Brain pericyte (primary cell): ENCODE data around the gene ATPAF2.
A peak's percentile ranks its signal among the peaks of the same experiment; 100 is the strongest.

Source experiments
- DNase-seq: peaks from one replicate; pipeline ENCODE4 v3.0.0-alpha.2; 2012; ENCODE audit warnings: low read depth, low spot score

Gene ATPAF2

GRCh38 chr17:18039535-18040260, 730 bp upstream of the ATPAF2 start:
- no peak for DNase-seq

DNA sequence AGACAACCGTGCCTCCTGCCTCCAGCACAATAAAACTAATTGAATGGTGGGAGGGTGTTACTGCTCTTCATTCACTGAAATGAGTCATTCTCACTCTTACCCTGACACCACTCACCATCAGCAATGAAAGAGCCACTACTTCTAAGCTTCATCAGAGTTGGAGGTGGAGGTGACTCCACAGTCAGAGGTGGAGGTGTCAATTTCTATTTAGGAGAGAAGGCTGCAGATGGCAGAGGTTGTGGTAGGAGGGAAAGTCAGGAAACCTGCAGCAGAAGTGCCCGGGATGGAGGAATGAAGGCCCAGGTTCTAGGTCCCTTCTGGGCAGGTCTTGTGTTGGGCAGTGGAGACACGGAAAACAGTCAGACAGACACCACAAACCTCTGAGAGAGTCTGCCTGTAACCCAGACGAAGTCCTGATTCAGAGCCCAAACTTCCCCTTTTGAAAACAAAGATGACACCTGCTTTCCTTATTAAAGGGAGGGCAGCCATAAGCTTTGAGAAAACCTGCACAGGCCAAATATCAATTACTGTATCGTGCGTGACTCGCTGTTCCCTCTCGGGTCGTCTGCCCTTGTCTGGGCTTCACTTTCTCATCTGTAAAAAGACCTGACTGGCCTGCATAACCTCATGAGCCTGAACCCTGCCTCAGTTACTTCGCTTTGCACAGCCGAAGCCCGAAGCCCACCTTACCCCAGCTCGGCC, 668 bp downstream of the ATPAF2 start:
- DNase-seq, result no peak

- DNase-seq, result no peak
These were observed 1.5 kb downstream of the ATPAF2 start for GRCh38 chr17:18037486-18037885.

- DNase-seq, result no peak
These were observed 3.3 kb downstream of the ATPAF2 start for GRCh38 chr17:18035704-18036103.

DNA sequence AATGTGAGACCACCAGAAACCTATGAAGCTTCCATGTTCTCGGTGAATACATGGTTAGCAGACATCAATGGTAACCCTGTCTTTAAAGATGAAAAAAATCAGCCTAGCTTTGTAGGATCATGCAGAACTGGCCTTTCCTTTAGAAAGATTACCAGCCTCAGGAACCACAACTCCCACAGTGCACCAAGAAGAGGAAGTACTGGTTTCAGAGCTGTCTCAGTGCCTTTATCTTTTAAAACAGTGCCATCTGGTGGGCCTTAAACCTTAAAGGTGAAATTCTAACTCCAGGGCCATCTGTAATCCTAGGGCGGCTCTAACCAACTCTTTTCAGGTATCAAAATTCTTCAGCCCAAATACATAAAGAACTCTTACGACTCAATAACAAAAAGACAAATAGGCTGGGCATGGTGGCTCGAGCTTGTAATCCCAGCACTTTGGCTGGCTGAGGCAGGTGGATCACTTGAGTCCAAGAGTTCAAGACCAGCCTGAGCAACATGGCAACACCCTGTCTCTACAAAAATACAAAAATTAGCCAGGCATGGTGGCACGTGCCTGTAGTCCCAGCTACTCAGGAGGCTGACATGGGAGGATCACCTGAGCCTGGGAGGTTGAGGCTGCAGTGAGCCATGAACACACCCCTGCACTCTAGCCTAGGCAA, 5.4 kb downstream of the ATPAF2 start:
- peak; percentile 36 for DNase-seq

DNA sequence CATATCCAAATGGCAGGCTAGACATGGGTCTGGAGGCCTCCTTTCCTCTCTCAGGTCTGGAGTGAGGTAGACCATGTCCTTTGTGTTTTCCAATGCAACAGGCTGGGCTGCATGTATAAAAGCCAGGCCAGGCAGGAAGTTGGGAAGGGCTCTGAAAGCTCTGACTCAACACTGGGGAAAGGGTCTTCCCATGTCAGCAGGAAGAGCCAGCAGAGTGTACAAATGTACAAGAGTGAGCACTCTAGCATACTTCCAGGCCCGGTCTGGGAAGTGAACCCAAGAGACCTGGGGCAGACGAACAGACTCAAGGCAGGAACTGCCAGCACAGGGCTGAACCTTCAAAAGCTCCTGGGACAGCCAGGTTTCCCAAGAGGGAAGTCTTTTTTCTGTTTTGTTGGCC, 7.0 kb downstream of the ATPAF2 start:
- DNase-seq, result no peak

DNA sequence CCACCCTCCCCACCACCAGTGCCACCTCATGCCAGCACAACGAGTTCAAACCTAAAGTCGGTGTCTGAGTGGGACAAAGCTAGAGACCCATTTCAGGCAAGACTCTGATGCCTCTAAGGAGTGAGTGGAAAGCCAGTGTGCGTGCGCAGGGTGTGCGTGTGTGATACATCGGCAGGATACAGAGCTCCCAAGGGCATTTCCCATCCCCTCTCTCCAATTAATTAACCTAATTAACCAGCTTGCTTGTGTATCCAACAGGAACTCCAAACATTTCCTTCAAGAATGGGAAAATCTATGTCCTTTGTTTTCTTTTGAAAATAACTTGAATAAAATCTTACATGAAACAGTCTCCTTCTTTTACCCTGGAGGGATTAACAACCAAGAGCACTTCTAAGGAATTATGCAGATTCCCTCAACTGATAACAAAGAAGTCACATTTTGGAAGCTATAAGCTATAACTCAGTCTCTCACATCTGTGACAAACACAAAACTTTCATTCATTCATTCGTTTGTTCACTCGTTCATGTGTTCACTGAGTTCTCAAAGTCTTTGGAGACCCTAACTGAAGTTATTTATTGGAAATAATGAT, 9.9 kb downstream of the ATPAF2 start:
- DNase-seq, result no peak

DNA sequence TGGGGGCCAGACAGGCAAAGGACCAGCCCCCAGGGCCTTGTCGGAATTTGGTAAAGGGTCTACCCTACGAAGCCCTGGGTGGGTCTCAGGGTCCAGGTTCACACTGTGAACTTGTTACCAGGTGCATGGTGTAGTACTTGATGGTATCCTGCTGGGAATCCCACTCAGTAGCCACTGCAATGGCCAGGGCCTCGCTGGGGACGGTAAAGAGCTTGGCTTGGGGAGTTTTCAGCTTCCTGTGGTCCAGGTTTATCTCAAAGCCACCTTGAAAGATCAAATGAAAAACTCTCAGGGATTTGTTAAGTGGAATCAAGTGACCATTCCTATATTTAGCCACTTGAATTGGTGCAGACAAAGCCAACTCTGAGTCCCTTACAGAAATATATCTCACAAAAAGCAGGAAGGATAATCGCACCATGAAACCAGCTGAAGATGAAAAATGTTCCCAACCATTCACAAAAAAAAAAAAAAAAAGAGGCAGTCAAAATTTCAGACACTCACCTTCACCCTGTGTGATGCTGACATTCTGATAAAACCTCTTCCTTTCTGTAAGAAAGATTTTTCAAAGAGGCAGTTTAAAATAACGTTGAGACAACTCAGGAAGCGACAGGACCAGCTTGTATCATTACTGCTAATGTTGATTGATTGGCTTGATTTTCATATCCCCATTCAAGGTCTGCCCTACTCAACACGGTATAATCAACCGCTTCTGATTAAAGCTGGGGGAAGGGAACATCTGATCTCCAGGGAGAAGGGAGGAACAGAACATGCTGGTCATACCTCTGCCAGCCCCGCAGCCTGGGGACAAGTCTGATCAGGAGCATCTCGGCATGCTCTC, 10.6 kb downstream of the ATPAF2 start:
- no peak for DNase-seq

- DNase-seq, result no peak
These were observed 11.7 kb downstream of the ATPAF2 start for GRCh38 chr17:18027280-18027679.

DNA sequence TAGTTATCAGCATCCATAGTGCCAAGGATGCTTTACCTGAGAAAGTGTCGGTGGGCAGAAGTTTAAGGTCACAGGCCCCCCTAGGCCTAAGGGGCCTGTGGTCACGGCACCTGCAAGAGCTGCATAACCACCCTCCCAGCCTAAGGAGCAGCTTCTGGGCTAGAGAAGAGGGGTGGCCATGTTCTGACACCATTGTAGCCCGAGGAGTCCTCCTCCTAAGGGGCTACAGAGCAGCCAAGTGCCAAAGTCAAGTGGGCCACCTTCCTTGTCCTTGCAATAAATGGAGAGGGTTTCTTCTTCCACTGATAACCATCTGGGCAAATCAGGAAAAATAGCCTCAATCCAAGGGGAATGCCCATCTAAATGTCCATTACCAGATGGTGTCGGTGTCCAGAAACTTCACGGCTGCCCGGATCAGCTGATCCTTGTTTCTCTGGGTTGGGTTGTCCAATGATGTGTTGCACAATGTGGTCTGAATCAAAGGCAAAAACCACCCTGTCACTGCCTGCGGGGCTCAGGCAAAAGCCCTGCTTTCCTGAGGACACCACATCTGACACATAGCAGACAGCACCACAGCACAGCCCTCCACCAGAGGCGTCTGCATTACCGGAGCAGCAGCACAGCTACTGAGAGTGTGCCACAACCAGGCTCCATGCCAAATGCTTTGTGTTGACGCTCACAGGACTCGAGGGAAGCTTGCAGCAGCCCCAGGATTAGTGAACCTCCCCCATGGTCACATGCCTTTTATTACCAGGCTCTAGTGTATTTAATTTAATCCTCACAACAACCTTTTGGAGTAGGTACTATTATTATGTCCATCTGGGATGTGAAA, 12.8 kb downstream of the ATPAF2 start:
- DNase-seq, result no peak

DNA sequence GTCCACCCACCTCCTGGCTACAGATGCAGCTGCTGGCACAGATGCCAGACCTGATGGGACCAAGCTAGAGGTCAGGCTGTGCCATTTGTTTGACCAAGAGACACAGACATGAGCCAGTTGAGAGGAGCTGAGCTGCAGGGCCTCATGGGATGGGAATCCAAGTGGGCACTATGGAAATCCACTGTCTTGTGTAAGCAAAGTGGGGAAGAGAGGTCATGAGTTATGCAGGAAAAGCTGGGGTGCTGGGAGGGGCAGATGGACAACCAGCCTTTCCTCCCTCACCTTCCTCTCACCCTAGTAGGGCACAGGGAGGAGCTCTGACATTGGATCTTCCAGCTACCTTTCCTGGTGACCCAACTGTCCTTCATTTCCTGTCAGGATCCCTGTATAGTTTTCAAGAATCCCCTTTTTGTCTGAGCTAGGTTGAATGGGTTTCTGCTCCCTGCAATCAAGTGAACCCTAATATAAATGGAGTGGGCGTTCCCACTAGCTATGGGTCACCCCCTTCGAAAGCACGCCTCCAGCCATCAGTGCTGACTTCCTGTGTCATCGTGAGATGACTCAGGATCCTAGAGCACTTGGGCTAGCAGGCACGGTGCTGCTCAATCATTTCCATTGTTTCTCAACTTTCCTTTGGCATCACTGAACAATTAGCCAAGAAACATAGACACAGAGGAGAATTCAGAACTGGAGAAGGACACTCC, 13.6 kb downstream of the ATPAF2 start:
- no peak for DNase-seq

DNA sequence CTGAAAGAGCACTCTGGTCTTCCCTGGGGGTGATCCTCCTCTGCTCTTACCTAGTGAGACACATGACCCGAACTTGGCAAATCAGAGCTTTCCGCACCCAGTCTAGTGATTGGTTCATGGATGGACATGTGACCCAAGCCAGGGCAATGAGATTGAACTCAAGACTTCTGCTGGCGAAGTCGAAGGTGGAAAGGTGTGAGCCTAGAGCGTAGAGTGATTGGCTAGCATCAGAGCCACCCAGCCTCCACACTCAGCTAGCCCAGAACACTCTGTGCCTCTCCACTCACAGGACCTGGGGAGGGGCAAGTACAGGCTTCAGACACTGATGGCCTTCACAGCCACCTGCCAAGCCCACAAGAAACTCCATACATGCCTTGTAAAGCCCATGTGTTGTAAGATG, 17.6 kb downstream of the ATPAF2 start:
- DNase-seq, result no peak

DNA sequence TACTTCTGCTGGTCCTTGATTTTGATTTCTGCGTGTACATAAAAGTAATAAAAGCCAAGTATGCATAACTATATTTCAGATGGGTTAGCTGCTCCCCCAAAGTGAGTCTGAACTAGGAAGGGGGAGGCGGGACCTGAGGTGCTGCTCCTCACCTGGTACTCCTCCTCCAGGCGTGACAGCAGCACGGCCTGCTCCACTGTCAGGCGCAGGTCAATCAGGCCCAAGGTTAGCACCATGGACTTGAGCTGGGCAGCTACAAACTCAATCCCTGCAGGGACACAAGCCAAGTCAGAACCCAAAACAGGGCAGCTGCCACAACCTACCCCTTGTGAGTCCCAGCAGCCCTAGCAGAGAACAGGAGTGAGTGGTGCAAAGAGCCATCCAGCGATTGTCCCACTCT, 18.0 kb downstream of the ATPAF2 start:
- no peak for DNase-seq

DNA sequence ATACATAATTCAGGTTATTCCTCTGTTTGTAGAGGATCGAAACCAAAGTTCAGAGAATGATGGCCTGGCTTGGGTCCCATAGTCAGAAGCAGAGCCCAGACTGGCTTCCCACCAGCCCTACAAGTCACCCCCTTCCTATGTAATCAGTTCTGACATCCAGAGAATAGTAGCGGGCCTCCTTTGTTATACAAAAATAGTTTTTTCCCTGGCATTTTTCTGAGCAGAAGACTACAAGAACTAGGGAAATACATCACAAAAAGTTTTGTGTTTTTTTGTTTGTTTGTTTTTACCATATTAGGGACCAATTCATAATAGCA, 19.2 kb downstream of the ATPAF2 start:
- DNase-seq, result no peak

DNA sequence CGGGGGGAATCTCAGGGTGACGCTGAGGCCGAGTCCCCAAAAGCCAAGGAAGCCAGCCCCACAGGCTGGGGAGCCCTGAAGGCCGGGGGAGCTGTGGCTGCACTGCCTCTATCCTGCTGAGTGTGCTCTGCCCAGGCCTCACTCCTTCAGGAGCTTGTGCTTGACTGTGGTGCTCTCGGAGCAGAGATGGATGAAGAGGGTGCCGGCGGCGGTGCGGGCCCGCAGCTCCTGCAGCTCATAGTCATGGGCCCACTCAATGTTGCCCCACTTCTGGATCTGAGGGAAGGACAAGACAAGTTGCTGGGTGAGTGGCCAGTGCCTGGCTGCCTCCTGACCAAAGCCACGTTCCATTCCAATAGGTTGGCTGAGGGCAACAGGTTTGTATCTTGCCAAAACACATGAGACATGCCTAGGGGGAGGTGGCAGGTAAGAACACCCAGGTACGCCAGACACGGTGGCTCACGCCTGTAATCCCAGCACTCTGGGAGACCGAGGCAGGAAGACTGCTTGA, 20.5 kb downstream of the ATPAF2 start:
- DNase-seq, result no peak

- DNase-seq, result no peak
These were observed 21.0 kb downstream of the ATPAF2 start for GRCh38 chr17:18017958-18018357.

GRCh38 chr17:18016426-18016825, 22.5 kb downstream of the ATPAF2 start:
- DNase-seq, result no peak

DNA sequence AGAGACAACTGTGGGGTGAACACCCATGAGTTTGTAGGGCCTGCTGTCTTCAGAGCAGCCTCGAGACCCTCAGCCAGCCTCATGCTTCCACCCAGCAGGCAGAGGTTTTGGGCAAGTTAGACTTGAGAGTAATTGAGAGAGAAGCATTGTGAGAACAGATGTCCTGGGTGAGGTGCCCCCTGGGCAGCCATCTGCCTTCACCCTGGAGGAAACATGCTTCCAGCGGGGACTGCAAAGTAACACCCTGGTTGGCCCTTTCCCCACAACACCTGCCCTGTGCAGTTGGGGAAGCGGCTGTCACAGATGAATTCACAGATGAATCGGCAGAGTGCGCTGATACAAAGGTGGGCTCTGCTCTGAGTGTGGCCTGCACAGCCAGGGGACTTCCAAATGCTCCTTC, 23.4 kb downstream of the ATPAF2 start:
- DNase-seq, result no peak

DNA sequence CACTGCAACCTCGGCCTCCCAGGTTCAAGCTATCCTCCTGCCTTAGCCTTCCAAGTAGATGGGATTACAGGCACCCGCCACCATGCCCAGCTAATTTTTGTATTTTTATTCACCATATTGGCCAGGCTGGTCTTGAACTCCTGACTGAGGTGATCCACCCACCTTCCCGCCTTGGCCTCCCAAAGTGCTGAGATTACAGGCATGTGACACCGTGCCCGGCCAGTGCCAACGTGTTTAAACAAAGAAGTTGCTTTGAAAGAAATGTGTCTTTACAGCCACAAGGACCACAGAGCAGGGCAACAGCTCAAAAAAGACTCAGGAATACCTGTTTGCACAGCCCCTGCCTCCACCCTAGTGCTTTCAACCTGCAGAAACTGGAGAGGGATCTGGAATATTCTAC, 25.0 kb downstream of the ATPAF2 start:
- DNase-seq, result no peak

DNA sequence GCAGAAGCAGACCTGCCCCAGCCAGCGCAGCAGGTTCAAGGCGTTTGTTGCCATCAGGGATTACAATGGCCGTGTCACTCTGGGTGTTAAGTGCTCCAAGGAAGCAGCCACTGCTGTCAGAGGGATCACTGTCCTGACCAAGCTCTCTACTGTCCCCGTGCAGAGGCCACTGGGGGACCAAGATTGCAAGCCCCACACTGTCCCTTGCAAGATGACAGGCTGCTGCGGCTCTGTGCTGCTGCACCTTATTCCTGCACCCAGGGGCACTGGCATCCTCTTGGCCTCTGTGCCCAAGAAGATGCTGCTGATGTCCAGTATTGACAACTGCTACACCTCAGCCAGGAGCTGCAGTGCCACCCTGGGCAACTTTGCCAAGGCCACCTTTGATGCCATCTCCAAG, 27.7 kb downstream of the ATPAF2 start:
- DNase-seq, result no peak
